Ramos (cell line): ENCODE measurements around the gene PFKP.
"Not testable (repeated sequence)": the region's sequence is repeated elsewhere in the genome, so short reads cannot be mapped to it uniquely, and the experiment has no call there.

Experiments used
- in situ Hi-C: fragments of 300-500 bp; cut with MboI; formaldehyde crosslinking; loops from one replicate; pipeline ENCODE4 v1.14.3; 2022; ENCODE audit warnings: low sequenced_read_pairs; ENCODE audit not compliant: unreplicated experiment

PFKP gene

GRCh38 chr10:3046210-3046779, 21.1 kb upstream of the PFKP start:
- in situ Hi-C loops = no loop called here

- in situ Hi-C loops = no loop called here
Measured at GRCh38 chr10:3046981-3047547, 20.3 kb upstream of the PFKP start.

GRCh38 chr10:3047596-3047995, 19.8 kb upstream of the PFKP start:
- in situ Hi-C loops = no loop called here

- in situ Hi-C loops = no loop called here
Measured at GRCh38 chr10:3048119-3049019, 19.0 kb upstream of the PFKP start.

GRCh38 chr10:3051692-3052091, 15.7 kb upstream of the PFKP start:
- in situ Hi-C loops = no loop called here

- in situ Hi-C loops = no loop called here
Measured at GRCh38 chr10:3053155-3053554, 14.2 kb upstream of the PFKP start.

- in situ Hi-C loops = no loop called here
Measured at GRCh38 chr10:3054183-3054850, 13.0 kb upstream of the PFKP start.

GRCh38 chr10:3054851-3055199, 12.5 kb upstream of the PFKP start:
- in situ Hi-C loops = no loop called here

GRCh38 chr10:3056280-3057037, 10.9 kb upstream of the PFKP start:
- in situ Hi-C loops = no loop called here

- in situ Hi-C loops = no loop called here
Measured at GRCh38 chr10:3057946-3058345, 9.4 kb upstream of the PFKP start.

GRCh38 chr10:3059974-3060373, 7.4 kb upstream of the PFKP start:
- in situ Hi-C loops = no loop called here

GRCh38 chr10:3060481-3060889, 6.9 kb upstream of the PFKP start:
- in situ Hi-C loops = no loop called here

GRCh38 chr10:3061323-3061898, 5.9 kb upstream of the PFKP start:
- in situ Hi-C loops = not testable (repeated sequence)

GRCh38 chr10:3062502-3063186, 4.7 kb upstream of the PFKP start:
- in situ Hi-C loops = no loop called here

GRCh38 chr10:3064423-3064822, 2.9 kb upstream of the PFKP start:
- in situ Hi-C loops = no loop called here

- in situ Hi-C loops = no loop called here
Measured at GRCh38 chr10:3065622-3066021, 1.7 kb upstream of the PFKP start.

- in situ Hi-C loops = no loop called here
Measured at GRCh38 chr10:3066317-3067117, 831 bp upstream of the PFKP start.

GRCh38 chr10:3067859-3068179, 471 bp downstream of the PFKP start:
- in situ Hi-C loops = no loop called here
